ENCODE results near the gene WIZ. TPM values are rescaled to one million over a fixed set of nuclear protein-coding genes. Genes with fewer than 3 reads are reported as not detected.

WIZ gene
- total RNA-seq, 1 donor from 2014 or later, result 31.3 TPM

DNA sequence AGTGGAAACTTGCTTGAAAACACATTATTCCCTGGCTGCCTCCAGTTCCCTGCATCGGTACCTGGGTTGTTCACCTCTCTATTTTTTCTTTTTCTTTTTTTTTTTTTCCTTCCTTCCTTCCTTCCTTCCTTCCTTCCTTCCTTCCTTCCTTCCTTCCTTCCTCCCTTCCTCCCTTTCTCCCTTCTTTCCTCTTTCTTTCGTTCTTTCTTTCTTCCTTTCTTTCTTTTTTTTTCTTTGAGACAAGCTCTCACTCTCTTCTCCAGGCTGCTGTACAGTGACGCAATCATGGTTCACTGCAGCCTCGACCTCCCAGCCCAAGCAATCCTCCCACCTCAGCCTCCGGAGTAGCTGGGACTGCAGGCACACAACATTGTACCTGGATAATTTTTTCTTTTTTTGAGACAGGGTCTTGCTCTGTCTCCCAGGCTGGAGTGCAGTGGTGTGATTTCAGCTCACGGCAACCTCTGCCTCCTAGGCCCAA is 18.0 kb upstream of the WIZ start:
- intact Hi-C loops (cut with DNase I), result no loop called here

DNA sequence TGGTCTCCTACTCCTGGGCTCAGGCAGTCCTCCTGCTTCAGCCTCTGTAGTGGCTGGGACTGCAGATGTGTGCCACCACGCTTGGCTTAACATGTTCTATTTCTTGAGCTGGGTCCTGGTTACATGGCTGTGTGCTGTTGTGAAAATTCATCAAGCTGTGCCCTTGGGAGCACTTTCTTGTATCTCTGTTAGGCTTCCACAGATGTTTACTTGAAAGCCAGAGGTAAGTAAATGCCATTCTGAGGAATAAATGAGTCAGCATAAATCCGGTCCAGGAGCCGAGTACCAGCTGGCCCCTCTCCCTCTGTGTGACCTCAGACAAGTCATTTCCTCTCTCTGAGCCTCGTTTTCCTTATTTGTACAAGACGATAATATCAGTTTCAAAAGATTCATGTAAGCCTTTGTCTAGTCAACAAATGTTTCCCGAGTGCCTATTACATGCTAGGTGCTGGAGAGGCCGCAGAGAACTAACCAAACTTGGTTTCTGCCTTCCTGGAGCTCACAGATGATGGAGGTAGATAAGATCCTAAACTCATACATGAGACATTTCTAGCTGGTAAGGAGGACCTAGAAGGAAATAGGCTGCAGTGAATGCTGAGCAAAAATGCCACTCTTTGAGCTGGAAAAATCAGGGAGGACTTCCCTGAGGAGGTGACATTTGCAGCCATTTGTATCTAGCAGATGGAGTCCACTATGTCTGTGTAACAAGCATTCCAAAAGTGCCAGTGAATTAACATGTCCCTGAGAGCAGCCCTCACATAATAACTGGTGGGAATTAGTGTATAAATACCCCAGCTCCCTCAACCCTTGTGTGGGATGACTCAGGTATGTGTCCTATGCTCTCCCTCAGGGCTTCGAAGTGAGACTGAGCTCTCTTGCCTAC is 17.3 kb upstream of the WIZ start:
- ATAC-seq (no peak), DNase-seq (ENCODE audit: missing footprints) (no peak)

More for the DNA sequence above, 18.0 kb upstream of the WIZ start:
- DNase-seq (ENCODE audit: missing footprints), result no peak
- no peak for ATAC-seq

GRCh38 chr19:15464394-15465385 is 14.9 kb upstream of the WIZ start, which contains the start of gene RASAL3:
Gene RASAL3 (minus strand): TSS chr19:15464544. CDS start chr19:15464358, 186 bp downstream.
- DNase-seq (ENCODE audit: missing footprints), result no peak
- intact Hi-C loops (cut with DNase I), result no loop called here
- ATAC-seq, result peak; percentile 15

More for the DNA sequence above, 17.3 kb upstream of the WIZ start:
- intact Hi-C loops (cut with DNase I), result no loop called here

- DNase-seq (ENCODE audit: missing footprints) (peak; percentile 78), ATAC-seq (peak; percentile 49)
- intact Hi-C loops (cut with DNase I), result no loop called here
Measured at GRCh38 chr19:15463861-15464371, 14.2 kb upstream of the WIZ start.

DNA sequence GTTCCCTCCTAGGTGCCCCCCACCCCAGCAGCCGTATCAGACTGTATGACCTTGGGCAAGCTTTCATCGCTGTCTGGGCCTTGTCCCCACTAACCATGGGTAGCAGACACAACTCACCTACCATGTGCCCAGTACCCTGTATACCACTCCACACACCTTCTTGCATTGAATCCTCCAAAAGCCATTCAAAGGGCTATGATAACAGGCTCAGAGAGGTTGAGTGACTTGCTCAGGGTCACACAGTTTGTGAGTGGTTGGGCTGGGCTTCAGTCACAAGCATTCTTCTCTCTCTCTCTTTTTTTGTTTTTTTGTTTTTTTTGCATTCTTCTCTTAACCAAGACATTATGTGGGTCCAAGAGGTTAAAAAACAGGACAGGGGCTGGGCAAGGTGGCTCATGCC is 11.9 kb upstream of the WIZ start:
- intact Hi-C loops (cut with DNase I), result no loop called here
- no peak for ATAC-seq
- no peak for DNase-seq (ENCODE audit: missing footprints)

- ATAC-seq (no peak), DNase-seq (ENCODE audit: missing footprints) (no peak)
- intact Hi-C loops (cut with DNase I), result loop anchor here (10.0 kb wide), 1 partner anchor 97 kb away; no protein-coding TSS in a partner anchor
Measured at GRCh38 chr19:15457701-15458484, 8.1 kb upstream of the WIZ start.

GRCh38 chr19:15456871-15457700 is 7.3 kb upstream of the WIZ start:
- no peak for ATAC-seq
- intact Hi-C loops (cut with DNase I), result loop anchor here (10.0 kb wide), 1 partner anchor 98 kb away; no protein-coding TSS in a partner anchor

GRCh38 chr19:15456441-15456840 is 6.7 kb upstream of the WIZ start:
- DNase-seq (ENCODE audit: missing footprints) (no peak), ATAC-seq (no peak)
- intact Hi-C loops (cut with DNase I), result loop anchor here (10.0 kb wide), 1 partner anchor 98 kb away; no protein-coding TSS in a partner anchor

More at GRCh38 chr19:15456871-15457700, 7.3 kb upstream of the WIZ start:
- DNase-seq (ENCODE audit: missing footprints), result no peak

- intact Hi-C loops (cut with DNase I), result loop anchor here (10.0 kb wide), 1 partner anchor 99 kb away; no protein-coding TSS in a partner anchor
- DNase-seq (ENCODE audit: missing footprints) (no peak), ATAC-seq (no peak)
Measured at GRCh38 chr19:15455996-15456395, 6.2 kb upstream of the WIZ start.

DNA sequence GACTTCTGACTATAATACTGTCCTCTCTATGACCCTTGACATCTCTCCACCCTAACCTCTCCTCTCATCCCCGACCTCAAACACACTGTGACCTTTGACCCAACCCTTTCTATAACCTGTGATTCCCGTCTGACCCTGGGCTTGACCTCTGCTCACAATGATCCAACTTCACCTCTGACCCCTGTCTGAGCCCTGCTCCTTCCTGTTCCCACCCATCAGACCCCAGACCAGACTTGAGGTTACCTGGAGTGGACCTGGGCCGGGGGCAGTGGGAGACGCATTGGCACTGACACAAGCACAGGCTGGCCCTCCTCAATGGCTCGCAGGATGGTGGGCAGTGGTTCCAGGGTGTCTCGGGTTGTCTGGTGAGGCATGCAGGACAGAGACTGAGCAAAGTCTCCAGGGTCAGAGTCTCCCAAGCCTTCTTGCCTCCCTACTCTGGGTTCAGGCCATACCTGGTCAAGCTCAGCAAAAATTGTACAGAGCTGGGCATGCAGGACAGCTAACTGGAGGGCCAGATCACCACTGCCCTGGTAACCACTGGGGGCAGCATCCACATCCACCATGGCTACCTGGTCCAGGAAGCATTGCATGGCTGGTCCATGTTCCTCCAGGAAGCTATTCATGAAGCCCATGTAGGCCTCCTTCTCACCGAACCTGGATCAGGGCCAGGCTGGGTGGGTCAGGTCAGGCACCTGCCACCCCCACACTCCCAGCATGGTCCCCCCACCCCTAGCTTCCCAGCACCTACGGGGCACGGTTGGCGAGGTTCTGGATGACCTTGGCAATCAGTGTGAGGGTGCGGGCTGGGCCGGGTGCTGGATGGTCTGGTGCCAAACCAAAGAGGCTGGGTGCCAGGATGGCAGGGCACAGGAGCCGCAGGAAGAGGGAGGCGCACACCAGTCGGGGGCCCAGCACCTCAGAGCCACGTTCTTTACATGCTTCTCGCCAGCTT is 4.4 kb upstream of the WIZ start:
- ATAC-seq (no peak), DNase-seq (ENCODE audit: missing footprints) (no peak)
- intact Hi-C loops (cut with DNase I), result loop anchor here (5.0 to 10.0 kb wide), 2 partner anchors 77 to 101 kb away; partner anchors contain the start of gene AKAP8

DNA sequence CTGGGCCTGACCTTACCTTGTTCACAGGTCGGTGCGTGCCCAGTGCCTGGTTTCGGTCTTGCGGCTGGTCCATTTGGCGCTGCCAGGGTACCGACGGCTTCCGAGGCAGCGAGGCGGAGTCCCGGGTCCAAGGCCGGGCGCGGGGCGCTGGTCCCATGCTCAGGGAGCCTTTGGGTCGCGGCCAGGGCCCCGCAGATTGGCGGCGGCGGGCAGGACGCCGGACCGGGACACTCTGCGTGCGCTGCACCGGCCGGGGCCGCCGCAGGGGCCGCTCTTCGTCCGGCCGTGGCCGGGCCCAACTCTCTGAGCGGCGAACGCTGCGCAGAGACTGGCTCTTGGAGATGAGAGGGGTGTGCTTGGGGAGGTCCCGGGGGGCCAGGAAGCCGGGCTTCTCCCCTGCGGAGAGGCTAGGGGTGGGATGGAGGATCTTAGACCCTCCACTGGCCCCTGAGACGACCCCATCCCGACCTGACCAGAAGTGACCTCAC is 3.4 kb upstream of the WIZ start:
- ATAC-seq (peak; percentile 29), DNase-seq (ENCODE audit: missing footprints) (no peak)
- intact Hi-C loops (cut with DNase I), result loop anchor here (5.0 to 10.0 kb wide), 2 partner anchors 76 to 102 kb away; partner anchors contain the start of gene AKAP8

DNA sequence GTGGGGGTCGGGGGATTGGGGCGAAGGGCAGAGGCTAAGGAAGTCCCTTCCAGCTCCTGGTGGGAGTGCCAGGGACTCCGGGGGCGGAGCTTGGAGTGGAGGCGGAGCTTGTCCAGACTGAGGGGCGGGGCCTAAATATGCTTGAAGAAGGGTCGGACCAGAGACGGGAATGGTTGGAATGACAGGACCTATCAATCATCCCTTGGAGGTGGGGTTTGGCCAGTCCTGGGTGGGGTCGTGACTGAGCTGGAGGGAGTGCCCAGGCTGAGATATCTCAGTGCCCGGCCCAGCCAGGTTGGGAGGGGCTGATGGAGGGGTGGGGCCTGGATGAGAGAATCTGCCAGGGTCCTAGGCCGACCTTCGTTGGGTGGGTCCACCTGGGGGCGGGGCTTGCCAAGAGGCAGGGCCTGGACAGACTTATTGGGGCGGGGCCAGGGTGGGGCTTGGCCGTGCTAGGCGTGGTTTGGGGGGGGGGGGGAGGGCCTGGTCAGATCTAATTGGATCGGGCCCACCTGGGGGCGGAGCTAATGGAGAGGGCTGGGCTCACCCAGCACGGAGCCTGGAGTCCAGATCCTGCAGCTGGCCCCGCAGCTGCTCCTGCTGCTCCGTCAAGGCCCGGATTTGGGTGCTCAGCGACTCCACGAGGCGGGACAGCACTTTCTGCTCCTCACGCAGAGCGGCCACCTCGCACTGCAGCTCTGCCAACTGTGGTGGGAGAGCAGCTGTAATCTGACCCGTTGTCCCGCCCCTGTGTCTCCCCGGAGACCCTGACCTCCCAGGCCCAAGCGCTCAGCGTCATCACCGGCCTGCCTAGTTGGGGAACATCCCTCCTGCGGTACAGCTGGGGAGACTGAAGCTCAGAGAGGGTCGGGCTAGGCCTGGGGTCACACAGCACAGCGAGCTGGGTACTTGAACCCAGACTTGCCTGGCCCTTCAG is 2.6 kb upstream of the WIZ start:
- DNase-seq (ENCODE audit: missing footprints), result peak; percentile 95
- ATAC-seq, result peak; percentile 74
- intact Hi-C loops (cut with DNase I), result loop anchor here (5.0 to 10.0 kb wide), 2 partner anchors 75 to 102 kb away; partner anchors contain the start of gene AKAP8

DNA sequence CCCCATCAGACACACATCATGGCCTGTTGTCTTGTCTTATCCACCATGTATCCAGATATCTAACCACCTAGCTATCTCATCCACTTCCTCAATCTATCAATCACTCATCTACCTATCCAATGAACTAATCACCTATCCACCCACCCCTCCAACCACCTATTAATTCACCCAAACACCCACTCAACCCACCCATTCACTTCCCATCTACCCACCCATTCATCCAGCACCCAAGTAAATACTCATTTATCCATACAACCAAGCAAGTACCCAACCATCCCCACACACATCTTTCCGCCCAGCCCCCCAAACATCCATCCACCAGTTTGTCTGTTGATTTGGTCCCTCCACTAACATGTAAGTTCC is 753 bp upstream of the WIZ start:
- DNase-seq (ENCODE audit: missing footprints) (no peak), ATAC-seq (no peak)
- intact Hi-C loops (cut with DNase I), result loop anchor here (5.0 to 10.0 kb wide), 2 partner anchors 73 to 104 kb away; partner anchors contain the start of gene AKAP8

GRCh38 chr19:15448778-15449619 is 757 bp downstream of the WIZ start:
- intact Hi-C loops (cut with DNase I), result no loop called here
- DNase-seq (ENCODE audit: missing footprints) (no peak), ATAC-seq (no peak)
